WTC11 (cell line): ENCODE results near the gene TNXB.

Experiments used
- ATF1 ChIP-seq: sonication (generic); formaldehyde crosslinking; IDR thresholded peaks from 2 replicates; pipeline ENCODE4 v1.8.1; 2023; ENCODE audit warnings: mild to moderate bottlenecking, moderate library complexity, missing genetic modification reagents
- NR3C1 ChIP-seq: sonication (generic); formaldehyde crosslinking; conservative IDR thresholded peaks from 2 replicates; pipeline ENCODE4 v1.8.1; 2023; ENCODE audit warnings: low read depth, mild to moderate bottlenecking, missing genetic modification reagents
- TEAD4 ChIP-seq: sonication (generic); formaldehyde crosslinking; IDR thresholded peaks from 2 replicates; pipeline ENCODE4 v1.8.0; 2022; ENCODE audit warnings: mild to moderate bottlenecking, missing genetic modification reagents
- TF ChIP-seq, protein P1 (sequence below): sonication (generic); formaldehyde crosslinking; IDR thresholded peaks from 2 replicates; pipeline ENCODE4 v1.8.0; 2022; ENCODE audit warnings: mild to moderate bottlenecking, missing genetic modification reagents
- TF ChIP-seq, protein P2 (sequence below): fragments of 200-600 bp; IDR thresholded peaks from 2 replicates; pipeline ENCODE4 v1.8.0; 2022; ENCODE audit warnings: antibody characterized with exemption
- TF ChIP-seq, protein P3 (sequence below): sonication (generic); formaldehyde crosslinking; IDR thresholded peaks from 2 replicates; pipeline ENCODE4 v1.8.0; 2023; ENCODE audit warnings: missing genetic modification reagents, mild to moderate bottlenecking, borderline replicate concordance

DNA sequence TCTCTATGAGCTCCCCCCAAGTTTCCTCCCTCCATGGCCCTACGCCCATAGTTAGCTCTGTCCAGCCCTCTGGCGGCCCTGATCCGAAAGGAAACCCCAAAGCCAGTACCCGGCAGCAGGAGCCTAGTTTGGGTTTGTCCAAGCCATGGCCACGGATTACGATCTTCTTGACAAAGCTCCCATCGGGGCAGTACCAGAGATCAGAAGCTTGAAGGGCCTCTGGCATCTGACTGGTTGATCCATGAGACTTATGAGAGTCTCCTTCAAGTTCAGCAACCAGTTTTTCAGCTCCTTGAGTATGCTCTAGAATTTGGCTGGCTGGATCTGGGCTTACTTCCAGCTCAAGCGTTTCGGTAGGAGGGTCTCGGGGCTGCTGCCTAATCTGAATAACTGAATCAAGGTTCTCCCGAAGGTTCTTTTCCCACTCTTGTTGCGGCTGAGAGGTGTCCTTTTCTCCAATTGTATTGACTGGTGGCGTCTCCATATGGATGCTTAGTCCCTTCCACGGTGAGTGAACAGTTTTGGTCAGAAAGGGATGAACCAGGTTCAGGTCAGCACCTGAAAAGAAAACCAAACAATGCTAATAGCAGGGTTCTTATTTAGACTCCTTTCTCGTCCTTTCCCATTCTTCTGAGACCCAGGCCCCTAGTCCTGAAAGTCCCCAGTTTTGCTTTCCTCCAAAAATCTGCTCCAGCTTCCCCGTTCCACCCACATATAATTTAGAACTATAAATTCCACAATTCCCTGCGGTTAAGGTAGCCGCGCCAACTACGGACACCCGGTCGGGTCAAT is 20.4 kb upstream of the TNXB start:
- TF ChIP-seq, protein P1, sequence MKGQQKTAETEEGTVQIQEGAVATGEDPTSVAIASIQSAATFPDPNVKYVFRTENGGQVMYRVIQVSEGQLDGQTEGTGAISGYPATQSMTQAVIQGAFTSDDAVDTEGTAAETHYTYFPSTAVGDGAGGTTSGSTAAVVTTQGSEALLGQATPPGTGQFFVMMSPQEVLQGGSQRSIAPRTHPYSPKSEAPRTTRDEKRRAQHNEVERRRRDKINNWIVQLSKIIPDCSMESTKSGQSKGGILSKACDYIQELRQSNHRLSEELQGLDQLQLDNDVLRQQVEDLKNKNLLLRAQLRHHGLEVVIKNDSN (CRISPR knock-in tag) = no peak
- no peak for TF ChIP-seq NR3C1 (CRISPR knock-in tag)
- TF ChIP-seq, protein P2, sequence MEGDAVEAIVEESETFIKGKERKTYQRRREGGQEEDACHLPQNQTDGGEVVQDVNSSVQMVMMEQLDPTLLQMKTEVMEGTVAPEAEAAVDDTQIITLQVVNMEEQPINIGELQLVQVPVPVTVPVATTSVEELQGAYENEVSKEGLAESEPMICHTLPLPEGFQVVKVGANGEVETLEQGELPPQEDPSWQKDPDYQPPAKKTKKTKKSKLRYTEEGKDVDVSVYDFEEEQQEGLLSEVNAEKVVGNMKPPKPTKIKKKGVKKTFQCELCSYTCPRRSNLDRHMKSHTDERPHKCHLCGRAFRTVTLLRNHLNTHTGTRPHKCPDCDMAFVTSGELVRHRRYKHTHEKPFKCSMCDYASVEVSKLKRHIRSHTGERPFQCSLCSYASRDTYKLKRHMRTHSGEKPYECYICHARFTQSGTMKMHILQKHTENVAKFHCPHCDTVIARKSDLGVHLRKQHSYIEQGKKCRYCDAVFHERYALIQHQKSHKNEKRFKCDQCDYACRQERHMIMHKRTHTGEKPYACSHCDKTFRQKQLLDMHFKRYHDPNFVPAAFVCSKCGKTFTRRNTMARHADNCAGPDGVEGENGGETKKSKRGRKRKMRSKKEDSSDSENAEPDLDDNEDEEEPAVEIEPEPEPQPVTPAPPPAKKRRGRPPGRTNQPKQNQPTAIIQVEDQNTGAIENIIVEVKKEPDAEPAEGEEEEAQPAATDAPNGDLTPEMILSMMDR = no peak
- no peak for TF ChIP-seq TEAD4 (CRISPR knock-in tag)
- TF ChIP-seq, protein P3, sequence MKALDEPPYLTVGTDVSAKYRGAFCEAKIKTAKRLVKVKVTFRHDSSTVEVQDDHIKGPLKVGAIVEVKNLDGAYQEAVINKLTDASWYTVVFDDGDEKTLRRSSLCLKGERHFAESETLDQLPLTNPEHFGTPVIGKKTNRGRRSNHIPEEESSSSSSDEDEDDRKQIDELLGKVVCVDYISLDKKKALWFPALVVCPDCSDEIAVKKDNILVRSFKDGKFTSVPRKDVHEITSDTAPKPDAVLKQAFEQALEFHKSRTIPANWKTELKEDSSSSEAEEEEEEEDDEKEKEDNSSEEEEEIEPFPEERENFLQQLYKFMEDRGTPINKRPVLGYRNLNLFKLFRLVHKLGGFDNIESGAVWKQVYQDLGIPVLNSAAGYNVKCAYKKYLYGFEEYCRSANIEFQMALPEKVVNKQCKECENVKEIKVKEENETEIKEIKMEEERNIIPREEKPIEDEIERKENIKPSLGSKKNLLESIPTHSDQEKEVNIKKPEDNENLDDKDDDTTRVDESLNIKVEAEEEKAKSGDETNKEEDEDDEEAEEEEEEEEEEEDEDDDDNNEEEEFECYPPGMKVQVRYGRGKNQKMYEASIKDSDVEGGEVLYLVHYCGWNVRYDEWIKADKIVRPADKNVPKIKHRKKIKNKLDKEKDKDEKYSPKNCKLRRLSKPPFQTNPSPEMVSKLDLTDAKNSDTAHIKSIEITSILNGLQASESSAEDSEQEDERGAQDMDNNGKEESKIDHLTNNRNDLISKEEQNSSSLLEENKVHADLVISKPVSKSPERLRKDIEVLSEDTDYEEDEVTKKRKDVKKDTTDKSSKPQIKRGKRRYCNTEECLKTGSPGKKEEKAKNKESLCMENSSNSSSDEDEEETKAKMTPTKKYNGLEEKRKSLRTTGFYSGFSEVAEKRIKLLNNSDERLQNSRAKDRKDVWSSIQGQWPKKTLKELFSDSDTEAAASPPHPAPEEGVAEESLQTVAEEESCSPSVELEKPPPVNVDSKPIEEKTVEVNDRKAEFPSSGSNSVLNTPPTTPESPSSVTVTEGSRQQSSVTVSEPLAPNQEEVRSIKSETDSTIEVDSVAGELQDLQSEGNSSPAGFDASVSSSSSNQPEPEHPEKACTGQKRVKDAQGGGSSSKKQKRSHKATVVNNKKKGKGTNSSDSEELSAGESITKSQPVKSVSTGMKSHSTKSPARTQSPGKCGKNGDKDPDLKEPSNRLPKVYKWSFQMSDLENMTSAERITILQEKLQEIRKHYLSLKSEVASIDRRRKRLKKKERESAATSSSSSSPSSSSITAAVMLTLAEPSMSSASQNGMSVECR = no peak
- TF ChIP-seq ATF1 = no peak
